Uterus (tissue), 2 donors: ENCODE measurements around the gene KRT6B.

ENCODE experiments used
- CTCF ChIP-seq, 4 experiments: fragments of 200-600 bp in 2 of 4; fragments of 450-650 bp in 2 of 4; sonication (generic) in 2 of 4; IDR thresholded peaks; one replicate each; pipeline ENCODE4 v1.5.1; 2016 to 2019; ENCODE audit warnings: antibody characterized with exemption in 4 of 4, mild to moderate bottlenecking in 2 of 4, moderate library complexity in 1 of 4
- POLR2A ChIP-seq, 2 donors: fragments of 450-650 bp; IDR thresholded peaks; one replicate each; pipeline ENCODE4 v1.6.1; 2016; ENCODE audit warnings: antibody characterized with exemption in 2 of 2, mild to moderate bottlenecking in 1 of 2, moderate library complexity in 1 of 2

DNA sequence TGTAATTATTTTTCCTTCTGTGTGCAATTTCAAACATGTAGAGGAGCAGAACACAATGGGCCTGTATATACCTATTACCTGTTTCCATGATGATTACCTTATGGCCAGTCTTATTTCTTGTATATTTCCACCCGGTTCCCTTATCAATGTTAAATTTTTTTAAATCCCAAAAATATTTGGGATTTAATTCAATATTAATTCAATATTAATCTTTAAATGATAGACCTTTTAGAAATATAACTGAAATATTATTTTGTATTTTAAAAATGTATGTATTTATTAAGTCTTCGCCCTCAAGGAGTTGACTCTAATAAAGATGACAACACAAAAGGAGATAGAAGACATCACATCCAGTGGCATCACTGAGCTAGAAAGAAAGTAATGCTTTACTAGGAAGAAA lies 22.3 kb upstream of the KRT6B start:
- TF ChIP-seq CTCF (IDR thresholded peaks at IDR 0.05) (no peak), POLR2A (IDR thresholded peaks at IDR 0.05) (no peak)
